Head of caudate nucleus (tissue), 42 donors: ENCODE data around the gene DDC.

Source experiments
- DNase-seq, 42 donors: peaks; one replicate each; pipeline versions ENCODE4 v3.0.0 to v3.0.0-alpha.2; 2020 to 2021; ENCODE audit warnings: mixed read lengths in 7 of 42
- intact Hi-C: fragments of 100-400 bp; cut with DNase I; formaldehyde crosslinking; loops from one replicate; pipeline ENCODE4 v1.15.0; 2022

DDC gene

GRCh38 chr7:50409856-50410745 is 155.1 kb downstream of the DDC start:
- intact Hi-C loops: no loop called here
- DNase-seq: no peak
